Endodermal cell (in vitro differentiated cells): ENCODE results near the gene HNRNPA0. TPM values are rescaled to one million over a fixed set of nuclear protein-coding genes. Genes with fewer than 3 reads are reported as not detected.

Experiments
- DNase-seq: peaks from one replicate; pipeline ENCODE4 v3.0.0-alpha.2; 2017
- H3K27ac ChIP-seq: 2 replicates; pipeline ENCODE4 v1.5.1; 2013; ENCODE audit warnings: mild to moderate bottlenecking, low read depth, low read length, moderate library complexity
- H3K27me3 ChIP-seq: 2 replicates; pipeline ENCODE4 v1.6.1; 2013; ENCODE audit warnings: mild to moderate bottlenecking, low read length, moderate library complexity; ENCODE audit not compliant: insufficient read depth, control insufficient read depth, poor library complexity, severe bottlenecking
- H3K36me3 ChIP-seq: 2 replicates; pipeline ENCODE4 v1.7.0; 2013; ENCODE audit warnings: mild to moderate bottlenecking, low read length, moderate library complexity; ENCODE audit not compliant: control insufficient read depth, insufficient read depth
- H3K4me1 ChIP-seq: one replicate; pipeline ENCODE4 v1.7.0; 2013; ENCODE audit warnings: low read length; ENCODE audit not compliant: control insufficient read depth, insufficient read depth
- H3K4me3 ChIP-seq: 2 replicates; pipeline ENCODE4 v1.5.1; 2013; ENCODE audit warnings: mild to moderate bottlenecking, low read length, moderate library complexity
- H3K9ac ChIP-seq: 2 replicates; pipeline ENCODE4 v1.6.1; 2013; ENCODE audit warnings: mild to moderate bottlenecking, low read length, moderate library complexity; ENCODE audit not compliant: poor library complexity, severe bottlenecking; ENCODE audit errors: extremely low read depth
- H3K9me3 ChIP-seq: 2 replicates; pipeline ENCODE4 v1.6.1; 2013; ENCODE audit warnings: mild to moderate bottlenecking, low read length, moderate library complexity; ENCODE audit not compliant: control insufficient read depth
- H3K27ac Mint-ChIP-seq: 2 replicates; pipeline ENCODE4 v1.8.0; 2020; ENCODE audit warnings: mixed read lengths
- H3K27me3 Mint-ChIP-seq: 2 replicates; pipeline ENCODE4 v1.8.0; 2021; ENCODE audit warnings: mild to moderate bottlenecking, mixed read lengths; ENCODE audit not compliant: insufficient read depth
- H3K36me3 Mint-ChIP-seq: 2 replicates; pipeline ENCODE4 v1.8.0; 2020; ENCODE audit warnings: low read depth, mixed read lengths
- H3K4me1 Mint-ChIP-seq: 2 replicates; pipeline ENCODE4 v1.8.0; 2020; ENCODE audit warnings: mixed read lengths
- H3K4me3 Mint-ChIP-seq: 2 replicates; pipeline ENCODE4 v1.8.0; 2020; ENCODE audit warnings: mild to moderate bottlenecking, moderate library complexity, mixed read lengths
- H3K9me3 Mint-ChIP-seq: 2 replicates; pipeline ENCODE4 v1.8.0; 2020; ENCODE audit warnings: mild to moderate bottlenecking, mixed read lengths
- CTCF ChIP-seq: fragments of 200-600 bp; sonication (generic); conservative IDR thresholded peaks from 2 replicates; pipeline ENCODE4 v1.5.0; 2021; ENCODE audit warnings: antibody characterized with exemption, mild to moderate bottlenecking
- WGBS, 2 experiments: methylation state at CpG; one replicate each; pipeline versions ENCODE4 v1.1.5 to v1.1.7; 2013; ENCODE audit warnings: missing lambda C conversion rate in 2 of 2, mixed read lengths in 1 of 2; ENCODE audit not compliant: insufficient coverage in 1 of 2, insufficient read length in 1 of 2; 5-methylcytosine and 5-hydroxymethylcytosine counted together
- long read RNA-seq, 4 experiments: library from polyadenylated mRNA in 2 of 4; library from RNA in 1 of 4; library from capped mRNA in 1 of 4; stranded (forward) in 3 of 4; unstranded in 1 of 4; transcript quantifications; one replicate each; pipeline ENCODE4 v2.0.0, GENCODE V29; 2020 to 2021; ENCODE audit warnings: inconsistent platforms in 1 of 4
- polyA plus RNA-seq, 2 experiments: library from polyadenylated mRNA; stranded (reverse); fragments of 50-300 nt; gene quantifications; one replicate each; pipeline ENCODE4 v1.2.3, GENCODE V29; 2013
- total RNA-seq, 2 donors: library from RNA; stranded (reverse); fragmentation: NEBNext Ultra II Directional in 1 of 2; extraction: Animal tissue kit (Norgen Biotek cat#: 25700) in 1 of 2; gene quantifications; 2 replicates in 1 of 2; 3 replicates in 1 of 2; pipeline ENCODE4 v1.2.1, GENCODE V29; 2021

HNRNPA0 gene
- total RNA-seq, result 10 to 100 TPM; 50.7 to 61.0 TPM
- polyA plus RNA-seq (2013, experiment 1 of 2), result 75.5 TPM
- polyA plus RNA-seq (2013, experiment 2 of 2), result 72.9 TPM
- long read RNA-seq, experiment 1, full-length matches to known transcripts, result 216 of 216 reads
- long read RNA-seq, experiment 1, partial matches to known transcripts, result 0 of 216 reads
- long read RNA-seq, experiment 1, other reads (novel, unspliced or antisense), result 0 of 216 reads
- long read RNA-seq, experiment 2, full-length matches to known transcripts, result 208 of 208 reads
- long read RNA-seq, experiment 2, partial matches to known transcripts, result 0 of 208 reads
- long read RNA-seq, experiment 2, other reads (novel, unspliced or antisense), result 0 of 208 reads
- long read RNA-seq, experiment 3, full-length matches to known transcripts, result 111 of 112 reads
- long read RNA-seq, experiment 3, partial matches to known transcripts, result 0 of 112 reads
- long read RNA-seq, experiment 3, other reads (novel, unspliced or antisense), result 1 of 112 reads
- long read RNA-seq, experiment 4, full-length matches to known transcripts, result 424 of 426 reads
- long read RNA-seq, experiment 4, partial matches to known transcripts, result 0 of 426 reads
- long read RNA-seq, experiment 4, other reads (novel, unspliced or antisense), result 2 of 426 reads

- H3K9ac ChIP-seq, result peak within 1 kb of the TSS; percentile 99
- Mint-ChIP-seq H3K27ac (peak within 1 kb of the TSS; percentile 100), H3K4me1 (peaks cover 13% of the 10 kb centered on the region), H3K27me3 (peaks cover 18% of the 10 kb centered on the region), H3K36me3 (peaks cover 19% of the 10 kb centered on the region), H3K4me3 (peak within 1 kb of the TSS; percentile 96), H3K9me3 (peaks cover 3% of the 10 kb centered on the region)
- 0% methylated on average over 29 to 78 of the region's 79 CpGs for WGBS, 2 experiments
- no peaks in the 10 kb centered on the region for H3K4me1 ChIP-seq
- H3K9me3 ChIP-seq, result no peaks in the 10 kb centered on the region
- peak within 1 kb of the TSS; percentile 99 for H3K4me3 ChIP-seq
- DNase-seq, result peak; percentile 98
- no peaks in the 10 kb centered on the region for H3K27me3 ChIP-seq
- TF ChIP-seq CTCF, result no peak
- peak within 1 kb of the TSS; percentile 100 for H3K27ac ChIP-seq
- peaks cover 31% of the 10 kb centered on the region for H3K36me3 ChIP-seq
These were observed at the start of gene HNRNPA0 for GRCh38 chr5:137754188-137754960. Gene HNRNPA0, minus strand, starts transcription at chr5:137754363. Its CDS starts 297 bp downstream, at chr5:137754066.

GRCh38 chr5:137802282-137803210 lies 48.4 kb upstream of the HNRNPA0 start:
- no peaks in the 10 kb centered on the region for H3K4me1 ChIP-seq
- Mint-ChIP-seq H3K4me3 (no peak overlapping the region), H3K27me3 (peaks cover 3% of the 10 kb centered on the region), H3K9me3 (no peaks in the 10 kb centered on the region), H3K36me3 (no peaks in the 10 kb centered on the region), H3K4me1 (peaks cover 1% of the 10 kb centered on the region), H3K27ac (no peak overlapping the region)
- no peak overlapping the region for H3K4me3 ChIP-seq
- H3K27ac ChIP-seq, result no peak overlapping the region
- TF ChIP-seq CTCF, result no peak
- DNase-seq, result no peak
- no peak overlapping the region for H3K9ac ChIP-seq
- 93 to 94% methylated on average over 3 to 6 of the region's 6 CpGs for WGBS, 2 experiments
- H3K36me3 ChIP-seq, result no peaks in the 10 kb centered on the region
- H3K27me3 ChIP-seq, result no peaks in the 10 kb centered on the region
- no peaks in the 10 kb centered on the region for H3K9me3 ChIP-seq
